GM08714 (cell line): ENCODE measurements around the gene ORC6.

Source experiments
- H3K4me3 ChIP-seq: fragments of 200-500 bp; sonication (Bioruptor generic); 2 replicates; pipeline ENCODE4 v1.5.1; 2014; ENCODE audit warnings: mild to moderate bottlenecking, low read length, inconsistent platforms
- ZNF274 ChIP-seq: IDR thresholded peaks from 2 replicates; pipeline ENCODE4 v1.6.1; 2012; ENCODE audit warnings: mild to moderate bottlenecking, low read depth, low read length

Gene ORC6

DNA sequence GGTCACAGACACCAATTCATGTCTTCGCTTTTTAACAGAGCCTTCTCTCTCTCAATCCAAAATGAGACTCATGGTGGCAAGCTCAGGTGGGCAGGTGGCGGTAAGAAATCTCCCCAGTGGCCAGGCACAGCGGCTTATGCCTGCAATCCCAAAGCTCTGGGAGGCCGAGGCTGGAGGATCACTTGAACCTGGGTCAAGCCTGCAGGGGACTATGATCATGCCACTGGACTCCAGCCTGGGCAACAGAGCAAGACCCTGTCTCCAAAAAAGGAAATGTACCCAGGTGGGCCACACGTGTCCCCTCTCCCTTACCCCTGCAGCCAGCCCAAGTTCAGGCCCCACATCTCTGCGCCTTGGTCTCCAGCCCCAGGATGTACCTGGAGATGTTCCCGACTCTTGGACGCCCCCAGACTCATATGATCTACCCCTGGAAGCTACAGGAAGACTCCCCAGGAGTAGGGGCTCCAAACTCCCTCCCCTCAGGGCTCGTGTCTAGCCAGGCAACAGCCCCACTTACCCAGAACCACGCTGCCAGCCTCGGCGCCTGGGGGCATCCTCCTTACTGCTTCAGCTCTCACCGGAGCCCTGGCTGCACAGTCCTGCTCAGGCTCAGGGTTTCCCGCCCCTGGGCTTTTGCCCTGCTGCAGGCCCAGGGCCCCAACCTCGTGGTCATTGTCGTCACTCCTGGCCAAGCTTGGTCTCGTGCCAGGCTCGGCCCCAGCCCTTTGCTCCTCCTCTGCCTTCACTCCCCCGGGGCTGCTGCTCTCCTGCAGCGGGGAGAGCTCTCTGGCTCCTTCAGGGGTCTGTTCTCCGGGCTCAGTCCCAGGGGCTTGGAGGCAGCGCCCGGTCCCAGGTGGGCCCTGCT lies 42.5 kb downstream of the ORC6 start:
- no peak overlapping the region for H3K4me3 ChIP-seq
- no peak for TF ChIP-seq ZNF274

GRCh38 chr16:46732561-46732960 lies 43.1 kb downstream of the ORC6 start:
- TF ChIP-seq ZNF274: no peak
- H3K4me3 ChIP-seq: no peak overlapping the region

DNA sequence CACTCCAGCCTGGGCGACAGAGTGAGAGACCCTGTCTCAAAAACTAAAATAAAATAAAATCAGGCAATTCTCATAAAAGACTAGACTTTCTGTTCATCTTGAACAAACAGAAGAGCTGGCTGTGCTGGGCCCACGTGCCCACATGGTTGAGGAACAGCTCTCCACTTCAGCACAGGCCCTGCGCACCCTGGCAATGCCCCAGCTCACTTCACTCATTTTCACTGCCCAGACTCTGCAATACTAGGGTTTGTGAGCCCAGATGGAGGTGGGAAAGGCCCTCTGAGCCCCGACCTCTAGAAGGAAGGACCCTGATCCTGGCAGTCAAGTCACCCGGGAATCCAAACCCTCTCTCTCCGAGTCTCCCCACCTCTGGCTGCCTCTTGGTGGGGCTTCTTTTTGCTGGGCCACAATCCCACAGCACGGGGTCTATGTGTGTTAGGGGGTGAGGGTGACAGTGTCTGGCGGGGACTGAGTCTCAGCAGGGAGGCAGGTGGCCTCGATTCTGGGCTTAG lies 43.9 kb downstream of the ORC6 start:
- no peak for TF ChIP-seq ZNF274
- H3K4me3 ChIP-seq: no peak overlapping the region

GRCh38 chr16:46736695-46737094 lies 47.2 kb downstream of the ORC6 start:
- TF ChIP-seq ZNF274: no peak
- no peak overlapping the region for H3K4me3 ChIP-seq

- H3K4me3 ChIP-seq: no peak overlapping the region
- no peak for TF ChIP-seq ZNF274
These were observed 48.3 kb downstream of the ORC6 start for GRCh38 chr16:46737621-46738214.

DNA sequence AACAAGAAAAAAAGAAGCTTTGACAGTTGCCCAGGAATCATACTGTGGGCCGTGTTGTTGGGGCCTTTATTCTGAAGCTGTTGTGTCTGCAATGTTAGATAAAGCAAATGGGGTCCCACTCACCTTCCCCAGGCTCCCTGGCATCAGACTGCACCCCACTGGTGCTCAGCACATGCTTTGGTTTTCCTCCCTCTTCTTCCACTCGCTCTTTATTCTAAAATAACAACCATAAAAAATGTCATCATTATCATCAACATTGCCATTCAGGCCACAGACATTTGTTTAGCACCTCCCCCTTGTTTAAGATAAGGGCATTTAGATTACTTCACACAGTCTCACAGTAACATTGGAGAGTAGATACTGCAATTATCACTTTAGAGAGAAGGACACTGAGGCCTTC lies 50.5 kb downstream of the ORC6 start:
- no peak for TF ChIP-seq ZNF274
- H3K4me3 ChIP-seq: no peak overlapping the region

DNA sequence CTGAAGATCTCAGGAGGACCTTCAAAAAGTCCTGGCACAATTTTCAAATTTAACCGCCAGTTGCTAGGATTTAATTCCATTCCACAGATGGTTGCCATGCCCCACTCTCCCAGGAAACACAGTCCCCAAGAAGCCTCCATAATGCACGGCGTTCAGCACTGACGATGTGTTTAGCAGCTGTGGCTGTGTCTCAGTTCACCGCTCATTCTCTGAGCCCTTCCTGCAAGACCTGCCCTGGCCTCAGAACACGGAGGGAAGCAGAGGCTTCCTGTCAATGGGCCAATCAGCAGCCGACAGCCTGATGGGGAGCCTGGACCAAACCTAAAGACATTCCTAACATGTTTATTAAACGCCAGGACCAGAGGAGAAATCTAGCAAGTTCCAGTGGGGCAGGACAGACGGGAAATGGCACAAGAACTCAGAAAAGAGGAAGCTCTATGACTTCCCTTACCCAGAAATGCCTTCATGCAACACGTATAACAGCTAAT lies 53.8 kb downstream of the ORC6 start:
- no peak overlapping the region for H3K4me3 ChIP-seq
- no peak for TF ChIP-seq ZNF274

- H3K4me3 ChIP-seq: no peak overlapping the region
- TF ChIP-seq ZNF274: no peak
These were observed 56.2 kb downstream of the ORC6 start for GRCh38 chr16:46745617-46746016.

- no peak for TF ChIP-seq ZNF274
- H3K4me3 ChIP-seq: no peak overlapping the region
These were observed 57.6 kb downstream of the ORC6 start for GRCh38 chr16:46746821-46747776.
